ENCODE measurements around the gene CLIP2.

Gene CLIP2

GRCh38 chr7:74271742-74272141, 17.5 kb upstream of the CLIP2 start:
- no peak for DNase-seq (ENCODE audit: low read depth)

- DNase-seq (ENCODE audit: low read depth), result no peak
Measured at GRCh38 chr7:74272305-74273038, 16.7 kb upstream of the CLIP2 start.

- no peak for DNase-seq (ENCODE audit: low read depth)
Measured at GRCh38 chr7:74275401-74275881, 13.8 kb upstream of the CLIP2 start.

DNA sequence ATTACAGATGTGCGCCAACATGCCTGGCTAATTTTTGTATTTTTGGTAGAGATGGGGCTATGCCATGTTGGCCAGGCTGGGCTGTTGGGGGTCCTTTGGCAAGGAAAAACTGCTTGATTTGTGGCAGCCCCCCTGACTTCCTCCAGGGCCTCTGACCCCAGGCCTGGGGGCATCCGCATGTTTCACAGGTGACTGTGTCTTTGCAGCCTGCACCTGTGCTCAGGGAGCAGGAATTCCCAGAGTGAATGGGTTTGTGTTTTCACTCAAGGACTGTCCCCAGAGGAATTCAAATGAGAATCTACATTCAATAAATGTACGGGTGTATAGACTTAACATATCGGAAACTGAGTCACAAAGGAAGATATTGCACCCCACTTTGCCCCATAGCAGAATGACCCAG, 11.6 kb upstream of the CLIP2 start:
- DNase-seq (ENCODE audit: low read depth), result no peak

DNA sequence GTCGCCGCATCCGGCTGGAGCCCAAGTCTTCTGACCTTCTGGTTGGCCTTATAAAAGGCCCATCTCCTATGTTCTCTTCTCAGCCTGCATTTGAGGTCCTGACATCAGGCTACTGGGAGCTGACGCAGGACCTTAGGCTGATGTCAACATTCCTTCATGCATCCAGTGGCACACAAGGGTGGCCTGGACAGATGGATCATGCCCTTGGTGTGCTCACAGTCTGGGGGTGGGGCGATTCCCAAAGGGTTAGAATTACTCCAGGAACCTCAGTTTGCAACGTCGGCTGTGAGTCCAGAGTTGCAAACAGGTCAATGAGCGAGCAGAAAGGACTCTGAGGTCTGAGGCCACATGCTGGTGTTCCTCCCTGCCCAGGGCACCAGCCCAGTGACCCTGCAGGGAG, 8.2 kb upstream of the CLIP2 start:
- DNase-seq (ENCODE audit: low read depth), result no peak

- DNase-seq (ENCODE audit: low read depth), result no peak
Measured at GRCh38 chr7:74282748-74283459, 6.3 kb upstream of the CLIP2 start.

- no peak for DNase-seq (ENCODE audit: low read depth)
Measured at GRCh38 chr7:74283858-74284447, 5.3 kb upstream of the CLIP2 start.

GRCh38 chr7:74284781-74285259, 4.4 kb upstream of the CLIP2 start:
- DNase-seq (ENCODE audit: low read depth), result no peak

- DNase-seq (ENCODE audit: low read depth), result no peak
Measured at GRCh38 chr7:74286131-74286530, 3.1 kb upstream of the CLIP2 start.

DNA sequence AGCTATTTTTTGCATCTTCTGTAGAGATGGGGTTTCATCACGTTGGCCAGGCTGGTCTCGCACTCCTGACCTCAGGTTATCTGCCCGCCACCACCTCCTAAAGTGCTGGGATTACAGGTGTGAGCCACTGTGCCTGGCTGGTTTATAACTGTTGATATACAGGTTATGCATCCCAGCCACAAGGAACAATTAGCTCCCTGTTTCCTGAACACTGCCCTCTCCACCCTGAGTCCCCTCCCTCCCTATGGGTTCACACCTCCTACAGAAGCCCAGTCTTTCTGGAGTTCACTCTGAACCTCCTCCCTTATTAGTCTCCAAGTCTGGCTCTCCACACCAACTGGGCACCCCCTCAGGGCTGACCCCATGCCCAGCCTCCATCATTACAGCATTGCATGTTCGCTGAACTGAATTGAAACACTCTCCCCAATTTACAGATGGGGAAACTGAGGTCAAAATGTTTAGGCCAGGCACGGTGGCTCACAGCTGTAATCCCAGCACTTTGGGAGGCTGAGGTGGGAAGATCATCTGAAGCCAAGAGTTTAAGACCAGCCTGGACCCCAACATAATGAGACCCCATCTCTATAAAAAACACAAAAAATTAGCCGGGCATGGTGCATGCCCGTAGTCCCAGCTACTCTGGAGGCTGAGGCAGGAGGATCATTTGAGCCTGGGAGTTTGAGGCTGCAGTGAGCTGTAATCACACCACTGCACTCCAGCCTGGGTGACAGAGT, 1.7 kb upstream of the CLIP2 start:
- DNase-seq (ENCODE audit: low read depth), result no peak

DNA sequence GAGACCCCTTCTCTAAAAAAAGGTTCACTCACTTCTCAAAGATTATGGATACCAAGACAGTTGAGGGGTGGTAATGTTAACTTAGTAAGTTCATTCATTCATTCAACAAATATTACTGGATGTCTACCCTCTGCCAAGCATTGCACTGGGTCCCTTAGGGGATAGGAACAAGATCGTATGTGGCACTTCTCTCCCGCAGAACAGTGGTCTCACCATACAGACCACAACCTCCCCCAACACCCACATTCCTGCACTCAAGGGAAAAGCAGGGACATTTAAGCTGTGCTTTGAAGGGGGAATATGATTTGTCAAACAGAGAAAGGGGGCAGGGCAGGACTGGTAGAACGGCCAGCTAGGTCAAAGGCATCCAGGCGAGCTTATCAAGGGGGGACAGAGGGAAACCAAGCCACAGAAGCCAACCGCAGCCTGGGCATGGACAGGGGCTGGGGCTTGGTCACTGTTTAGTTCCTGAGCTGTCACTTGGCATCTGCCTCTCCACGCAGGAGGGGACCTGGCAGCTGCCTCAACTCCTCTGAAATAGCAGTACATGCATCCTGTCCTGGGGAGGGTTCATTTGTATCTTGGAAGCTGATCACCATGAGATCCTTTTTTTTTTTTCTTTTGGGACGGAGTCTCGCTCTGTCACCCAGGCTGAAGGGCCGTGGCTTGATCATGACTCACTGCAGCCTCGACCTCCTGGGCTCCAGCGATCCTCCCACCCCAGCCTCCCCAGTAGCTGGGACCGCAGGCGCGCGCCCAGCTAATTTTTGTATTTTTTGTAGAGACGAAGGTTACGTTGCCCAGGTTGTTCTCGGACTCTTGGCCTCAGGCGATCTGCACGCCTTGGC, 949 bp upstream of the CLIP2 start:
- DNase-seq (ENCODE audit: low read depth), result no peak

DNA sequence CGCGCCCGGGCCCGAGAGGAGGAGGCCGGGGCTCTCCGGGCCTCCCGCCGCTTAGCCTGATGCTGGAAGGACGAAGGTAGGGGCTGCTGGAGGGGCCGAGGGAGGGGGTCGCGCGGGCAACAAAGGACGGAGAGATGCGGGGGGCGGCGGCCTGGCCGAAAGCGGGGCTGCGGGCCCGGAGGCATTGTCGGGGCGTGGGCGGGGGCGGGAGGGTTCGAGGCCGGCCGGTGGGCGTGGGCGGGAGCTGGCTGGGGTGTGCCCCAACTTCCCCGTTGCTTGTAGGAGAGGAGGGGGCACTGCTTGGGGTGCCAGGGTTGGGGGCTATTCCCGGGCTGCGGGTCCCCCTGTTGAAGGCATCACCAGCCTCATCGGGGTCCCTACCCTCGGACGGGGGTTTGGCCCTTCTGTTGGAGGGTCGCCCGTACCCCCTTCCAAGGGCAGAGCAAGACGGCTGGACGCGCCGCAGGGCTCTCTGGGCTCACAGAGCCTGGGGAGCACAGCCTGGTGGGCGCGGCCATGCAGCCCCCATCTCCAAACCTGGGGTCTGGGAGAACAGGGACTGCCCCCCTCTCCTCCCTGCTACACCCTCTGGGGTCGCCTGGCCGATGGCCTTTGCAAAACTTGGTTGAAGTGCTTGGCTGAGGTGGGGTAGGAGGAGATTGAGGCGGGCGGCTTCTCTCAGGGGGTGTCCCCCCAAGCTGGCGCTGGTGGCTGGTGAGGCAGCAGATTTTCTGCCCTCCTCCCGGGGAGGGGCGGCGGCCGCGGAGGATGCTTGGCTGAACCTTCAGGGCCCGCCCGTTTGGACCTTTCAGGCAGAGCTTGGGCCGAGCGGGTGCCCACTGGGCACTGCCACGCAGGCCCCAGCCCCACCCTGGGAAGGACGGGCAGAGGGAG, 699 bp downstream of the CLIP2 start:
- no peak for DNase-seq (ENCODE audit: low read depth)

DNA sequence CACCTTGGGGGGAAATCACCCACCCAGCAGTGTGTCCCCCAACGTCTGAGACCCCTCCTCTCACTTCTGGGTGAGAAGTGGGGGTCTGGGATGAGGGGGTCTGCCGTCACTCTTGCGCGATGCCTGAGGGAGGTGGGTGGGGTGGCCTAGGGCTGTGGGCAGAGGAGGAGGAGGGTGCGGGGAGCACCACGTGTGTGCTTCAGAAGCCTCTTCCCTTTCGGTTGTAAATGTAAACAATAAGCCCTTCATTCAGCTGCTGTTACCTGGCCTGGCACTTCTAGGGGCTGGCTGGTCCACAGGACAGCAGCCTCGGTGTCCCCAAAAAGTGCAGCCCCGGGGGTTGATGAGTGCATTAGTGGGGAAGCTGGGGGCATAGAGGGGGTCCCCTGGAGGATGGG, 1.3 kb downstream of the CLIP2 start:
- DNase-seq (ENCODE audit: low read depth), result no peak

DNA sequence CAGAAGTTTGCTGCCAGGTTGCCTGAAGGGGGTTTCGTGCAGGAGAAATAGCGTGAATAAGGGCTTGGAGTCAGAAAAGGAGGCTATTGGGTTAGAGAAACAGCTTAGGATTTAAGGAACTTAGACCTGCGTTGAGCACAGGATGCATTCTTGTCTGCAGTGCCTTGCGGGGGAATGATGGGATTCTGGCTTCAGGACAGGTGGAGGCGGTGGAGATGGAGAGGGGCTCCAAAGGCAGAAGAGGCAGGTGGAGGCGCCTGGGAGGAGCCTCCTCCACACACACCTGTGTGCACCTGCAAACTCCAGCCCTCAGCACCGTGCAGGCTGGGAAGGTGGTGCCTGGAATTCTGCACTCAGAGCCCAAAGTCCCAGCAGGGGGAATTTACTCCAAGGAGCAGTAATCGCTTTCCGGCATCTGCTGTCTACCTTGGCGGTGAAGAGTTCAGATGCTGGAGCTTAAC, 1.8 kb downstream of the CLIP2 start:
- DNase-seq (ENCODE audit: low read depth), result no peak

DNA sequence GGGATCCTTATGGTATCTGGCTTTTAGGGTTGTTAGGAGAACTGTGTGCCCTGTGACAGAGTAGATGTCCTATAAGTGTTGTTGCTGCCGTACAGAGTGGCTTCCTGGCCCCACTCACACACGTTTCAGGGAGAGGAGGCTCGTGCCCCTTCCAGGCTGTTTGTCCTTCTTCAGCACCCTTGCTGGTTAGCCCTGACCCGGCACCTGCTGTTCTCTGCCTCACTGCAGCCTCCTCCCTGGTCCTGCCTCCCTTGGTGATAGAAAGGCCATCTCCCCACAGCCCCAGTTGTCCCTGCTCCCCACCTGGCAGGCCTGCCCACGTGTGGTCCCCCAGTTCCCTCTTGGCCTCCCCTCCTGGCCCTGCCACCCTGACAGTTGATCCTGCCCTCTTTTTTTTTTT, 2.3 kb downstream of the CLIP2 start:
- no peak for DNase-seq (ENCODE audit: low read depth)

- DNase-seq (ENCODE audit: low read depth), result no peak
Measured at GRCh38 chr7:74292757-74293576, 3.8 kb downstream of the CLIP2 start.

- DNase-seq (ENCODE audit: low read depth), result no peak
Measured at GRCh38 chr7:74293577-74293908, 4.3 kb downstream of the CLIP2 start.

DNA sequence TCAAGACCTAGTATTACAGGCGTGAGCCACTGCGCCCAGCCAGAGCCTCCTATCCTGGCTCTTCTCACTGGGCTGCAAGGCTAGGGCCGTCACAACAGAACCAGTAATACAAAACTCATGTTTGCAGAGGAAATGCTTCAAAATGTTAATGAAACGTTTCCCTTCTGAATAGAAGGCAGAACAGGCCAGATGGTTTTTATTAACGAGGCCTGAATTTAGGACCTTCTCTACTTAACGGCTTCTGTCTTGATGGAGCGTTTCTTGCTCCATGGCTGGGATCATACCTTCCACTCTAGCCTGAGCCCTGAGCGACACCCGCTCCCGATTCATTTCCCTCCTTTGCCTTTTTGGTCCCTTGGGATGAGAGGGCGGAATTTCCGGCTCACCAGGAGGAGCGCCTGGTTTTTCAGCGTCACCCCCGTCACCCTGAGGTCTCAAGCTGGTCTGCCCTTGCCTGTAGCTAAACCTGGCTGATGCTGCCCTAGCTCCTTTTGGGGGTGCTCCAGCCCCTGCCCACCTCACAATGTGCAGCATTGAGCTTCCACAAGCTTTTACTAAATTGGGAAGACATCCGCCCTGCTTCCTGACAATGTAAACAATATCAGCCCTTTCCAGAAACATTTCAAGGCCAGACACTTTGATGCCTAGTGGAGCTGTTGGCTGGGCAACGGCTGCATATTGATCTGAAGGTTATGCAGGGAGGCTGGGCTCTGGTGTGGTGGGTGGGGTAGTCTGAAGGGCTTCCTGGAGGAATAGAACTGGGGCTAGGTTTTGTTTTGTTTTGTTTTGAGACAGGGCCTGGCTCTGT, 5.2 kb downstream of the CLIP2 start:
- no peak for DNase-seq (ENCODE audit: low read depth)

All from activated T-cell treated with anti-CD3 and anti-CD28 coated beads for 24 hours (primary cell).